Activated CD4-positive, alpha-beta T cell treated with anti-CD3 and anti-CD28 coated beads, Interleukin-2, amount 50 U/mL, for 24 hours (primary cell): ENCODE results near the gene TXNDC2.

Experiments used
- DNase-seq, 2 donors: peaks; one replicate each; pipeline ENCODE4 v3.0.0-alpha.2; 2020; ENCODE audit warnings: low read depth in 1 of 2, low spot score in 1 of 2

Gene TXNDC2

DNA sequence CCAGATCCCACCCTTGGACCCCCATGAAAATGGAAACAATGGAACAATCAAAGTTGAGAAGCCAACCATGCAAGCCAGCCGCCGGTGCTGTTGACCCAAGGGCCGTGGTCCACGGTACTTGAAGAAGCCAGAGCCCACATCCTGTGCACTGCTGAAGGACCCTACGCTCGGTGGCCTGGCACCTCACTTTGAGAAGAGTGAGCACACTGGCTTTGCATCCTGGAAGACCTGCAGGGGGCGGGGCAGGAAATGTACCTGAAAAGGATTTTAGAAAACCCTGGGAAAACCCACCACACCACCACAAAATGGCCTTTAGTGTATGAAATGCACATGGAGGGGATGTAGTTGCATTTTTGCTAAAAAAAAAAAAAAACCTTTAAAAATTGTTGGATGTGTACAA is 26.5 kb upstream of the TXNDC2 start:
- no peak for DNase-seq

DNA sequence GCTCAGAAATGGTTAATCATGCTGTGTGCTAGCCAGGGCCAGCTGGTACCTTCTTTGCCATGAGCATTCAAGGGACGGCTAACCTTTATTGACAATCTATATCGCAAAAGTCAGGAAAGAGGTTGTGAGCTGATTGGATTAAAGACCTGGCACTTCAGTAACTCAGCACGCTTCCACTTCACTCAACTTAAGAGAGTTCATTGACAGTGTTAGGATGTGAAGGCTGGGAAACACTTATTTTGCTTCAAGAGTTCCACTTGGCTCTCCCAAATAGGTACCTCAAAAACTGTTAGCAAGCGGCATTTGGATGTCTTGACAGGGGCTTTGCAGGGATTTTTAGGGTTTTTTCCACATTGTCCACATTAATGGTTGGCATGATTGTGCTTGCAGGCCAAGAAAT is 25.1 kb upstream of the TXNDC2 start:
- DNase-seq, result no peak

GRCh38 chr18:9861157-9861556 is 24.6 kb upstream of the TXNDC2 start:
- no peak for DNase-seq

DNA sequence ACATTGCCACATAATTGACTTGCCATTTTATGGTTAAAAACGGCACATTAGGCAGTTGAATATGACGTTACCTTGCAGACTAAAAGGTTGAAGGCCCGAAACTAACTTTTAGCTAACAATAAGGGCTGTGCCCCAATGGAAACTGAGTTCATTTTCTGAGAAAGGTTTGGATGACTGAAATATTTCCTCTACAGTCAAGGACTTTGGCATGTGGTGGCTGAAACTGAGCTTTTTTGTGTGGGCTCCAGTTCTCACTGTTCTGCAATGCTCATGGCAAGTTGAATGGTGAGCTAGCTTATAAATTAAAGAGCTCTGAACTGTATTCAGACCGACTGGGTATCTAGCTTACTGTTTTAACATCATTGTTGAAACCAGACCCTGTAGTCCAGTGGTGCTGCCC is 23.8 kb upstream of the TXNDC2 start:
- no peak for DNase-seq

DNA sequence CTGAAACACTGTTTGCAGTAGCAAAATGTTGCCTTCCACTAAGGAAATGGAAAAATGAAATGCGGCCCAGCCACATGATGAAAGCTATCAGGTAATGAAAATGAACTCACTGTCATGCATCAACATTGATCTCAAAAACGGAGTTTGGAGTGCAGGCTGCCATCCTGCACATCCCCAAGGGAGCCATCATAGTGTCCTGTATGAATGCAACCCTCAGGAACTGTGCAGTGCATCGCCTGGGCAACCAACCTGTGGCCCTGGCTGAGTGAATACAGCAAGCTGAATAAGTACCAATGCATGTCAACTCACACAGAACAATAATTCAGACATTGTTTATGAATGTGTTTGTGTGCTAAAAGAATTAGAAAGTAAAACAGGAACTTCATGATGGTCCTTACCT is 23.1 kb upstream of the TXNDC2 start:
- DNase-seq, result no peak

GRCh38 chr18:9863282-9863681 is 22.5 kb upstream of the TXNDC2 start:
- no peak for DNase-seq

DNA sequence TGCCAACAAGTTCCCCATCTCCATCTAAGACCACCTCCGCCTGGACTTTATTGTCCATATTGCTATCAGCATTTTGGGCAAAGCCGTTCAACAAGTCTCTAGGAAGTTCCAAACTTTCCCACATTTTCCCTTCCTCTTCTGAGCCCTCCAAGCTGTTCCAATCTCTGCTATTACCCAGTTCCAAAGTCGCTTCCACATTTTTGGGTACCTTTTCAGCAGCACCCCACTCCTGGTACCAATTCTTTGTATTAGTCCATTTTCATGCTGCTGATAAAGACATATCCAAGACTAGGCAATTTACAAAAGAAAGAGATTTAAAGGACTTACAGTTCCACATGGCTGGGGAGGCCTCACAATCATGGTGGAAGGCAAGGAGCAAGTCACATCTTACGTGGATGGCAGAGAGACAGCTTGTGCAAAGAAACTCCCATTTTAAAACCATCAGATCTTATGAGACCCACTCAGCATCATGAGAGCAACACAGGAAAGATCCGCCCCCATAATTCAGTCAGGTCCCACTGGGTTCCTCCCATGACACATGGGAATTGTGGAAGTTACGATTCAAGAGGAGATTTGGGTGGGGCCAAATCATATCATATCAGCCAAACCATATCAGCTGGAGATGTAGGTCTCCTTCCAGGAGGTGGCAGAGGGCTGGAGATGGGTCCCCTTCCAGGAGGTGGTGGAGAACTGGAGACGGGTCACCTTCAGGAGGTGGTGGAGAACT is 19.8 kb upstream of the TXNDC2 start:
- DNase-seq, result no peak

GRCh38 chr18:9866627-9867026 is 19.1 kb upstream of the TXNDC2 start:
- DNase-seq, result no peak

DNA sequence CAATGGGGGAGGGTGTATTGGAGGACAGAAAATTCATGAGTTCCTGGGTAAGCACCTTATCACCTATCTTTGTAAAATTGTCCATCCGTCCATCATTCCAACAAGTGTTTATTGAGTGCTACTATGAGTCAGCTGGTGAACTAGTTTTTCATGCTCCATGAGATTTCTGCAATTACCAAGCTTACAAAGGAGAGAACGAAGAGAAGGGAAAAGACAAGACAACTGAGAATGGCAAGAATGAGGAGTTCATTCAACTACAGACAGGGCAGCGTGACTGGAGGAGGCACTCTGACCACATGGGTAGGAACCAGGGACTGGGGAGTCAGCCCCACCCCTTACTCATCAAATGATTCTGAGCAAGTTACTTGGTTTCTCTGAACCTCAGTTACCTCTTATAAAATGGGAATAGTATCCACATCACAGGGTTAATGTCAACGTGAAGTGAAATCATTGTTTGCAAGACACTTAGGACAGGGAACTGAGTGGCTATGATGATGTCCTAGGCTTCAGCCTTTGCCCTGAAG is 18.6 kb upstream of the TXNDC2 start:
- DNase-seq, result no peak

DNA sequence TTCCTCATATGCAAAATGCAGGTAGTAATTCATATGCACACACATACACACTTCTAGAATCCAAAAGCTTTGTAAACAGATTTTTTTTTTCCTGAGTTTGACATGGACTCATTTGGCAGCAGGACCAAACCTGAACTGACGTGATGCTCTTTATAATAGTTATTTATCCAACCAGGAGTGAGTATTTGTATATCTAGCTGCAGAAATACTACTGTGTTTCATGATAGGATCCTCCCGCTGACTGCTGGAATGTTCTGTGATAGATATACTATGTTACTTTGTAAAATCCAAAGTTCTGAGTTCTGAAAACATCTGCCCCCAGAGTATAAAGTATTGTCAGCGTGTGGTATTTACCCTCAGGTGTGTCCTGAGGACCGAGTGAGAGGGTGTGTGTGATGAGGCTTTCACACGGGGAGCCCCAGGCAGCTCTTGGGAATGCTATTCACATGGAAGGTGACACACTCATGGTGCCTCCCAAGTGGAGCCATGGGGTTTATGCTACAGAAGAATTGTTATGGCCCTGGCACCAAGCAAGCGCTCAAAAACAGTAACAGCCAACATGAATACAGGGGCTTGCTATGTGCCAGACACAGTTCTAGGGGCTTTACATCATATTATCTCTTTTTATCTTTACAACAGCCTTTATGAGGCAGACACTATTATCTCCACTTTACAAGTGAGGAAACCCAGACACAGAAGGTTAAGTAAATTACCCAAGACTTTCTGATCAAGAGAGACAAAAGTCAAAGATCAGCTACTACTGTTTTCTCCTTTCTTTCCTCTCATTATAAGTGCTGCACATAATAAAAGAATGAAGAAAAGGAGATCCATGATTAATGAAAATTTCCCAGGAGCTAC is 16.7 kb upstream of the TXNDC2 start:
- DNase-seq, result no peak

DNA sequence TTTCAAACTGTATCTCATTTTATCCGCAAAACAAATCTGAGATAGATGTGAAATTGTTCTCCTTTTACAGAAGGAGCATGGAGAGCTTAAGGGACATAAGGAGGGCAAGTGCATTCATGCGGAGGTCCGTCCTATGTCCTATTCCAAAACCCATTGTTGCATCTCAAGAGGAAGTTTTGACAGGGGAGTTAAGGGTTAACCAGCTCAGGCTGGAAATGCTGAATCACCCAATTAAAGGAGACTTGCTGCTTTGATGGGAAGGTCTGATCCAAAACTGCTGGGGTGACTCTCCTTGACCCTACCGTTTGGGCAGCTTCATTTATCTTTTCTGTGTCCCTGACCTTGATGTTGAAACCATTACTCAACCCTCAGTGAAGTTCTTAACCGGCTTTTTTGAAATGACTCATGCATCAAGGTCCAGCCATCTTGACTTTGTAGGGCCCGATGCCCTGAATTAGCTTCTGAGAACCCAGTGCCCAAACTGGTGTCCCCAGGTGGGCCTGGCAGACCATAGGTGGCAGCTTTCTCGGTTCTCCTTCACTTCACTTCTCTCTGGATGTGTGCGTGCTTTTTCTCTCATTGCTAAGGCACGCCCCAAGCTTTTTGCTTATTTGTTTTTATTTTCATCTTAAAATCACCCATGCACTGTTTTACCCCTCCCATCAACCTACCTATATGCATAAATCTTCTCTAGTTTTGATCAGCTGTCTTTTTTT is 15.9 kb upstream of the TXNDC2 start:
- no peak for DNase-seq

DNA sequence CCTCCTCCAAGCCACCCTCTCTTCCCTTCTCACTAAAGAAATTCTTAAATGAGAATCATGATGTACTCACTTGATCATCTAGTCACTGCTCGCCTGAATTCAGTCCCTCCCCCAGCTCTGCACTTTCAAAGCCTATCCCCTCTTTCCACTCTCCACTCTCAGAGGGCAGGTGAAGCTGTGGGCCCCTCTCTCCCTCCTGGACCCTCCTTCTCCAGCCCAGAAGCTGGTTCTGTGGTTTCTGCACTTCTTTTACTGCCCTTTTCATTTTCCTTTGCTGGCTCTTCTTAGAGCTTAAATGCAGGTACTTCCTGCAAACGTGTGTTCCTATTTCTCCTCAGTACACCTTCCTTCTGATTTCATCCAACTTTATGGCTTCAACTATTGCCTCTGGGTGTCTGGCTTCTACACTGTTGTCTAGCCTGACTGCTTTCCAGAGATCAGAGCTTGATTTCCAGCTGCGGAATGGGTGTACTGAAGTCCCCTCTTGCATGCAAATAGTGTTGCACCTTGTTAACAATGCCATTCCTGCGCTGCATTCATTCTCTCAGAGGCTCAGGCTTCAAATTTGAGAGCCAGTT is 15.3 kb upstream of the TXNDC2 start:
- no peak for DNase-seq

GRCh38 chr18:9871244-9871746 is 14.5 kb upstream of the TXNDC2 start:
- DNase-seq, result no peak

- DNase-seq, result no peak
Observed at GRCh38 chr18:9872823-9873222, 12.9 kb upstream of the TXNDC2 start.

GRCh38 chr18:9874728-9875127 is 11.0 kb upstream of the TXNDC2 start:
- no peak for DNase-seq

GRCh38 chr18:9876212-9876866 is 9.4 kb upstream of the TXNDC2 start:
- no peak for DNase-seq

DNA sequence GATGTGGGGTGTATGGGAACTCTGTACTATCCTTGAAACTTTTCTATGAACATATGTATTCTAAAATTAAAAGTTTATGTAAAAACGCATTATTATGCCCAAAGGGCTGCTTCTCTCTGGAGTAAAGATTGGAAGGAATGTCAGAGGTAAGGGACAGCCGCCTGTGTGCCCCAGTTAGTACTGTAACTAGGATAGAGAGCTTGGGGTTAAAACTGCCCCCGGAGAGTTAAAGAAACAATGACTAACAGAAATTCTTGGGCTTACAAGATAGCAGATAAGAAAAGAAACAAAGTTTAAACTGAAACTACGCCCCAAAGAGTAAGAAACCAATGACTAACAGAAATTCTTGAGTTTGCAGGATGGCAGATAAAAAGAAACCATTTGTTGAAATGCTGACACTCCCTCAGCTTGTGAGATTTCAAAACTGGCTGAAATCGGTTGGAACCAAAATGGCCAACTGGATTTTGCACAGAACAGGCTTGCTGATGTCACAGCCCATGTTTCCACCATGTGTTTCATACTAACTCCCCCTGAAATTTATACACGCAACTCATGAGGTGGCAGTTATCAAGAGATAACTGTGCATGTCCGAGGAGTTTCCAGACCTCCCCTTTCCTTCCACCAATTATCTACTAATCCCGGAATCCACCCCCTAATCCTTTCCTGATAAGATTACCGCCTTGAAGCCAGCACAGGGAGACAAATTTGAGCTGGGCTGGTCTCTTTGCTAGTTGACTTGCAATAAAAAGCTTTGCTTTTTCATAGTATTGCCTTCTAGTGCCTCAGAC is 8.7 kb upstream of the TXNDC2 start:
- DNase-seq, result no peak

GRCh38 chr18:9877655-9878014 is 8.1 kb upstream of the TXNDC2 start:
- no peak for DNase-seq

DNA sequence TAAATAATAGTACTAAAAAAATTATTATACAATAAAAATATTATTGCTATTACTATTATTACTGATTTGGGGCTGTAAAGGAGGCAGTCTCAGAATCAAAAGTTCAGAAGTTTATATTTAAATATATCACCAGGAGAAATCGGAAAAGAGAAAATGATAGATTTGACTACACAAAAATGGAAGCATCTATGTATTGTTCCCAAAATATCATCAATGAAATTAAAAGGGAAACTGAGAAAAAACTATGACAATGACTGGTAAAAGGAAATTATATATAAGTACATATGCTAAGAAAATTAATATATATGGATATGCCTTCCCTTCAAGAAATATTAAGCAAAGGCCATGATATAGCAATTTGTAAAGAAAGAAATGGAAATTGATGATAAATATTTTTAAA is 7.7 kb upstream of the TXNDC2 start:
- DNase-seq, result no peak

GRCh38 chr18:9878783-9879242 is 7.0 kb upstream of the TXNDC2 start:
- no peak for DNase-seq
